GM23338 (cell line): ENCODE data around the gene MARCHF3. TPM values are rescaled to one million over a fixed set of nuclear protein-coding genes. Genes with fewer than 3 reads are reported as not detected.

Source experiments
- ATAC-seq: fragments of 200-7000 bp; cut with Tn5 transposase; 3 replicates; pipeline ENCODE4 v1.9.1; 2020
- DNase-seq: peaks from one replicate; pipeline ENCODE4 v3.0.0-alpha.2; 2015; ENCODE audit warnings: low spot score
- H2AFZ ChIP-seq: fragments of 200-600 bp; sonication (generic); 2 replicates; pipeline ENCODE4 v1.8.0; 2016; ENCODE audit warnings: antibody characterized with exemption, mild to moderate bottlenecking, moderate library complexity
- H3F3A ChIP-seq: fragments of 200-600 bp; sonication (generic); replicated peaks from 2 replicates; pipeline ENCODE4 v1.8.0; 2017; ENCODE audit warnings: antibody characterized with exemption, mixed run types, low read depth
- H3K27ac ChIP-seq: fragments of 200-600 bp; sonication (generic); 2 replicates; pipeline ENCODE4 v1.6.1; 2016; ENCODE audit warnings: low read depth
- H3K27me3 ChIP-seq: fragments of 200-600 bp; sonication (generic); 2 replicates; pipeline ENCODE4 v1.8.0; 2016; ENCODE audit warnings: mild to moderate bottlenecking, mixed run types, moderate library complexity; ENCODE audit not compliant: insufficient read depth
- H3K36me3 ChIP-seq: fragments of 200-600 bp; sonication (generic); 2 replicates; pipeline ENCODE4 v1.8.0; 2016; ENCODE audit warnings: mild to moderate bottlenecking; ENCODE audit not compliant: insufficient read depth
- H3K4me1 ChIP-seq: fragments of 200-600 bp; sonication (generic); 2 replicates; pipeline ENCODE4 v1.8.0; 2016; ENCODE audit warnings: mild to moderate bottlenecking, moderate library complexity; ENCODE audit not compliant: insufficient read depth
- H3K4me2 ChIP-seq: fragments of 200-600 bp; sonication (generic); 2 replicates; pipeline ENCODE4 v1.7.1; 2017; ENCODE audit warnings: mixed run types
- H3K4me3 ChIP-seq: fragments of 200-600 bp; sonication (generic); 2 replicates; pipeline ENCODE4 v1.6.1; 2016; ENCODE audit warnings: mixed run types
- H3K79me2 ChIP-seq: fragments of 200-600 bp; sonication (generic); replicated peaks from 2 replicates; pipeline ENCODE4 v1.8.0; 2017; ENCODE audit warnings: mild to moderate bottlenecking; ENCODE audit not compliant: insufficient read depth
- H3K9me2 ChIP-seq: fragments of 200-600 bp; sonication (generic); 2 replicates; pipeline ENCODE4 v1.8.0; 2017; ENCODE audit not compliant: insufficient read depth
- H4K20me1 ChIP-seq: fragments of 200-600 bp; sonication (generic); replicated peaks from 2 replicates; pipeline ENCODE4 v1.8.0; 2017; ENCODE audit warnings: mild to moderate bottlenecking; ENCODE audit not compliant: insufficient read depth
- H3K27ac Mint-ChIP-seq: 2 replicates; pipeline ENCODE4 v1.8.0; 2020; ENCODE audit warnings: inconsistent platforms, mild to moderate bottlenecking, moderate library complexity, mixed read lengths
- H3K27me3 Mint-ChIP-seq: 3 replicates; pipeline ENCODE4 v1.8.0; 2022; ENCODE audit warnings: low read depth, mild to moderate bottlenecking, moderate library complexity, mixed read lengths, inconsistent platforms; ENCODE audit not compliant: insufficient read depth, poor library complexity
- H3K36me3 Mint-ChIP-seq: 3 replicates; pipeline ENCODE4 v1.8.0; 2021; ENCODE audit warnings: low read depth, mild to moderate bottlenecking, inconsistent platforms, moderate library complexity, mixed read lengths
- H3K4me1 Mint-ChIP-seq: 3 replicates; pipeline ENCODE4 v1.8.0; 2020; ENCODE audit warnings: mild to moderate bottlenecking, inconsistent platforms, mixed read lengths
- H3K4me3 Mint-ChIP-seq: 3 replicates; pipeline ENCODE4 v1.8.0; 2021; ENCODE audit warnings: moderate library complexity, mild to moderate bottlenecking, inconsistent platforms, mixed read lengths
- H3K9me3 Mint-ChIP-seq: 3 replicates; pipeline ENCODE4 v1.8.0; 2020; ENCODE audit warnings: moderate library complexity, mild to moderate bottlenecking, inconsistent platforms, mixed read lengths
- CREB1 ChIP-seq: fragments of 250-450 bp; sonication (Bioruptor Pico); IDR thresholded peaks from 2 replicates; pipeline ENCODE4 v1.5.0; 2020; ENCODE audit warnings: low read depth, mild to moderate bottlenecking, moderate library complexity
- EZH2 ChIP-seq: fragments of 200-600 bp; sonication (generic); IDR thresholded peaks from one replicate; pipeline ENCODE4 v1.8.0; 2017; ENCODE audit warnings: antibody characterized with exemption, mild to moderate bottlenecking, low read depth; ENCODE audit not compliant: unreplicated experiment
- EZH2phosphoT487 ChIP-seq: fragments of 200-600 bp; sonication (generic); IDR thresholded peaks from one replicate; pipeline ENCODE4 v1.8.1; 2018; ENCODE audit warnings: antibody characterized with exemption; ENCODE audit not compliant: unreplicated experiment
- JUNB ChIP-seq: IDR thresholded peaks from one replicate; pipeline ENCODE4 v1.6.1; 2016; ENCODE audit warnings: antibody characterized with exemption; ENCODE audit not compliant: unreplicated experiment
- NANOG ChIP-seq: IDR thresholded peaks from 2 replicates; pipeline ENCODE4 v1.6.1; 2016; ENCODE audit warnings: antibody characterized with exemption, borderline replicate concordance
- REST ChIP-seq: IDR thresholded peaks from one replicate; pipeline ENCODE4 v1.6.1; 2018; ENCODE audit warnings: antibody characterized with exemption; ENCODE audit not compliant: unreplicated experiment
- STAT1 ChIP-seq: IDR thresholded peaks from one replicate; pipeline ENCODE4 v1.6.1; 2016; ENCODE audit warnings: antibody characterized with exemption; ENCODE audit not compliant: unreplicated experiment
- ZNF331 ChIP-seq: fragments of 250-450 bp; sonication (Bioruptor Pico); IDR thresholded peaks from 2 replicates; pipeline ENCODE4 v1.5.0; 2020; ENCODE audit warnings: low read depth, mild to moderate bottlenecking, moderate library complexity
- ZNF462 ChIP-seq: fragments of 250-450 bp; sonication (Bioruptor Pico); IDR thresholded peaks from 2 replicates; pipeline ENCODE4 v1.5.0; 2020; ENCODE audit warnings: mild to moderate bottlenecking, moderate library complexity
- polyA plus RNA-seq: library from polyadenylated mRNA; unstranded; fragments of >200 nt; fragmentation: Nextera tagmentation; extraction: Ambion mirVana; gene quantifications from 2 replicates; pipeline ENCODE4 v1.2.1, GENCODE V29; 2016
- total RNA-seq: library from RNA; depleted of rRNA; stranded (reverse); fragments of >200 nt; shearing (Covaris generic); gene quantifications from 2 replicates; pipeline ENCODE4 v1.2.3, GENCODE V29; 2014
- TF ChIP-seq, protein P1 (sequence below): IDR thresholded peaks from 2 replicates; pipeline ENCODE4 v1.6.1; 2016; ENCODE audit warnings: antibody characterized with exemption
- TF ChIP-seq, protein P2 (sequence below), 2 experiments: fragments of 200-600 bp in 1 of 2; sonication (generic) in 1 of 2; conservative IDR thresholded peaks; 2 replicates each; pipeline versions ENCODE4 v1.5.1 to v1.6.1; 2016 to 2017; ENCODE audit warnings: antibody characterized with exemption in 2 of 2, low read depth in 2 of 2, mild to moderate bottlenecking in 2 of 2, moderate library complexity in 1 of 2

MARCHF3 gene
- total and polyA plus RNA-seq, 2 experiments from 2014 or later, result 7.0 to 12.7 TPM

- Mint-ChIP-seq H3K4me1 (peaks cover 42% of the 10 kb centered on the region), H3K9me3 (no peaks in the 10 kb centered on the region), H3K27me3 (no peaks in the 10 kb centered on the region), H3K36me3 (no peaks in the 10 kb centered on the region), H3K27ac (no peak overlapping the region; the same call in 1 of the 2 replicates), H3K4me3 (no peak overlapping the region)
- Histone ChIP-seq H3K4me2 (peak overlapping the region; percentile 48; the same call in 1 of the 2 replicates), H4K20me1 (no peaks in the 10 kb centered on the region), H3K27me3 (no peaks in the 10 kb centered on the region), H3K79me2 (0 out of 2 replicates have a peak, but pooled peaks cover 3% of the 10 kb centered on the region), H3K36me3 (no peaks in the 10 kb centered on the region), H2AFZ (no peak overlapping the region), H3K27ac (peak overlapping the region; percentile 53; the same call in 1 of the 2 replicates), H3F3A (no peaks in the 10 kb centered on the region), H3K4me3 (no peak overlapping the region), H3K9me2 (no peaks in the 10 kb centered on the region), H3K4me1 (peaks cover 32% of the 10 kb centered on the region)
- TF ChIP-seq JUNB (no peak), ZNF462 (CRISPR knock-in tag) (no peak), EZH2phosphoT487 (no peak), REST (no peak), STAT1 (no peak), NANOG (no peak), CREB1 (CRISPR knock-in tag) (no peak), EZH2 (no peak), ZNF331 (CRISPR knock-in tag) (no peak)
- TF ChIP-seq, protein P1, sequence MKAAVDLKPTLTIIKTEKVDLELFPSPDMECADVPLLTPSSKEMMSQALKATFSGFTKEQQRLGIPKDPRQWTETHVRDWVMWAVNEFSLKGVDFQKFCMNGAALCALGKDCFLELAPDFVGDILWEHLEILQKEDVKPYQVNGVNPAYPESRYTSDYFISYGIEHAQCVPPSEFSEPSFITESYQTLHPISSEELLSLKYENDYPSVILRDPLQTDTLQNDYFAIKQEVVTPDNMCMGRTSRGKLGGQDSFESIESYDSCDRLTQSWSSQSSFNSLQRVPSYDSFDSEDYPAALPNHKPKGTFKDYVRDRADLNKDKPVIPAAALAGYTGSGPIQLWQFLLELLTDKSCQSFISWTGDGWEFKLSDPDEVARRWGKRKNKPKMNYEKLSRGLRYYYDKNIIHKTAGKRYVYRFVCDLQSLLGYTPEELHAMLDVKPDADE, result no peak
- TF ChIP-seq, protein P2, sequence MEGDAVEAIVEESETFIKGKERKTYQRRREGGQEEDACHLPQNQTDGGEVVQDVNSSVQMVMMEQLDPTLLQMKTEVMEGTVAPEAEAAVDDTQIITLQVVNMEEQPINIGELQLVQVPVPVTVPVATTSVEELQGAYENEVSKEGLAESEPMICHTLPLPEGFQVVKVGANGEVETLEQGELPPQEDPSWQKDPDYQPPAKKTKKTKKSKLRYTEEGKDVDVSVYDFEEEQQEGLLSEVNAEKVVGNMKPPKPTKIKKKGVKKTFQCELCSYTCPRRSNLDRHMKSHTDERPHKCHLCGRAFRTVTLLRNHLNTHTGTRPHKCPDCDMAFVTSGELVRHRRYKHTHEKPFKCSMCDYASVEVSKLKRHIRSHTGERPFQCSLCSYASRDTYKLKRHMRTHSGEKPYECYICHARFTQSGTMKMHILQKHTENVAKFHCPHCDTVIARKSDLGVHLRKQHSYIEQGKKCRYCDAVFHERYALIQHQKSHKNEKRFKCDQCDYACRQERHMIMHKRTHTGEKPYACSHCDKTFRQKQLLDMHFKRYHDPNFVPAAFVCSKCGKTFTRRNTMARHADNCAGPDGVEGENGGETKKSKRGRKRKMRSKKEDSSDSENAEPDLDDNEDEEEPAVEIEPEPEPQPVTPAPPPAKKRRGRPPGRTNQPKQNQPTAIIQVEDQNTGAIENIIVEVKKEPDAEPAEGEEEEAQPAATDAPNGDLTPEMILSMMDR (conservative IDR thresholded peaks at IDR 0.05; ENCODE audit: low read depth in 2 of 2), result no peak
- ATAC-seq (peak; percentile 25; the same call in 2 of the 3 replicates), DNase-seq (no peak)
These were observed 108.9 kb downstream of the MARCHF3 start for GRCh38 chr5:126921241-126922091.
